OCI-LY7 (cell line): Measurements from ENCODE around the gene MACIR. TPM values are rescaled to one million over a fixed set of nuclear protein-coding genes. Genes with fewer than 3 reads are reported as not detected.
A peak's percentile ranks its signal among the peaks of the same experiment; 100 is the strongest.

ENCODE experiments used
- BruUV-seq: library from RNA; stranded (reverse); fragments of 400-500 nt; replicated peaks from 2 replicates; lab custom pipeline; 2021; lab: Mats Ljungman, UMichigan
- CTCF ChIA-PET: fragments of 300-600 bp; sonication (Branson Sonifier 250); formaldehyde crosslinking; loops from one replicate; lab custom pipeline; 2022; ENCODE audit warnings: antibody characterized with exemption; ENCODE audit not compliant: unreplicated experiment; lab: Charles Lee
- POLR2A ChIA-PET: fragments of 300-600 bp; sonication (Branson Sonifier 250); formaldehyde crosslinking; loops from one replicate; lab custom pipeline; 2022; ENCODE audit warnings: antibody characterized with exemption; lab: Charles Lee
- DNase-seq: peaks from one replicate; pipeline ENCODE4 v3.0.0-alpha.2; 2015; ENCODE audit warnings: low spot score
- H2AFZ ChIP-seq: fragments of 200-600 bp; sonication (generic), shearing (Covaris generic); 2 replicates; pipeline ENCODE4 v1.6.1; 2014; ENCODE audit warnings: mild to moderate bottlenecking, antibody characterized with exemption, low read length, moderate library complexity
- H3K27ac ChIP-seq: fragments of 200-600 bp; sonication (generic); 2 replicates; pipeline ENCODE4 v1.5.1; 2014; ENCODE audit warnings: mixed run types, low read depth, mild to moderate bottlenecking, moderate library complexity, low read length, inconsistent platforms; ENCODE audit not compliant: poor library complexity, severe bottlenecking
- H3K36me3 ChIP-seq: fragments of 200-600 bp; sonication (generic); 2 replicates; pipeline ENCODE4 v1.6.1; 2014; ENCODE audit warnings: mild to moderate bottlenecking, antibody characterized with exemption, low read length, moderate library complexity, mixed read lengths; ENCODE audit not compliant: insufficient read depth
- H3K4me1 ChIP-seq: fragments of 200-600 bp; sonication (generic); 2 replicates; pipeline ENCODE4 v1.5.1; 2014; ENCODE audit warnings: mild to moderate bottlenecking, low read length; ENCODE audit not compliant: insufficient read depth, poor library complexity, severe bottlenecking
- H3K4me2 ChIP-seq: fragments of 200-600 bp; sonication (generic); 2 replicates; pipeline ENCODE4 v1.6.1; 2014; ENCODE audit warnings: mild to moderate bottlenecking, low read length
- H3K4me3 ChIP-seq: fragments of 200-600 bp; sonication (generic); 2 replicates; pipeline ENCODE4 v1.5.1; 2014; ENCODE audit warnings: mild to moderate bottlenecking, low read depth, low read length; ENCODE audit not compliant: poor library complexity, severe bottlenecking
- H3K79me2 ChIP-seq: fragments of 200-600 bp; sonication (generic); 2 replicates; pipeline ENCODE4 v1.6.1; 2016; ENCODE audit warnings: low read depth, mild to moderate bottlenecking, low read length, moderate library complexity, mixed read lengths; ENCODE audit not compliant: insufficient read depth
- H3K9me2 ChIP-seq: fragments of 200-600 bp; sonication (generic); 2 replicates; pipeline ENCODE4 v1.6.1; 2016; ENCODE audit warnings: mild to moderate bottlenecking, low read length, mixed read lengths; ENCODE audit not compliant: insufficient read depth
- H3K9me3 ChIP-seq: fragments of 200-600 bp; sonication (generic); 2 replicates; pipeline ENCODE4 v1.6.1; 2014; ENCODE audit warnings: mild to moderate bottlenecking, mixed run types, low read length, mixed read lengths
- H4K20me1 ChIP-seq: fragments of 200-600 bp; sonication (generic); 2 replicates; pipeline ENCODE4 v1.6.1; 2014; ENCODE audit warnings: mild to moderate bottlenecking, antibody characterized with exemption, low read length, moderate library complexity, mixed read lengths; ENCODE audit not compliant: insufficient read depth
- CTCF ChIP-seq: fragments of 200-600 bp; sonication (generic); conservative IDR thresholded peaks from 2 replicates; pipeline ENCODE4 v1.5.1; 2014; ENCODE audit warnings: mild to moderate bottlenecking, antibody characterized with exemption, low read length, moderate library complexity, mixed read lengths
- EZH2phosphoT487 ChIP-seq: fragments of 200-600 bp; sonication (generic); IDR thresholded peaks from 2 replicates; pipeline ENCODE4 v1.6.1; 2018; ENCODE audit warnings: low read depth, borderline replicate concordance, mild to moderate bottlenecking, mixed run types, antibody characterized with exemption, low read length, moderate library complexity, mixed read lengths
- intact Hi-C: fragments of 100-400 bp; cut with micrococcal nuclease; formaldehyde crosslinking; loops from one replicate; pipeline ENCODE4 v1.10.0; 2022; ENCODE audit not compliant: unreplicated experiment
- total RNA-seq, 2 experiments: library from RNA; depleted of rRNA in 1 of 2; stranded (reverse); fragments of >200 nt in 1 of 2; shearing (Covaris generic) in 1 of 2; gene quantifications; 2 replicates each; pipeline ENCODE4 v1.2.3, GENCODE V29; 2014 to 2022

The MACIR gene
- total RNA-seq, 2 experiments from 2014 or later = 10.9 to 11.7 TPM

DNA sequence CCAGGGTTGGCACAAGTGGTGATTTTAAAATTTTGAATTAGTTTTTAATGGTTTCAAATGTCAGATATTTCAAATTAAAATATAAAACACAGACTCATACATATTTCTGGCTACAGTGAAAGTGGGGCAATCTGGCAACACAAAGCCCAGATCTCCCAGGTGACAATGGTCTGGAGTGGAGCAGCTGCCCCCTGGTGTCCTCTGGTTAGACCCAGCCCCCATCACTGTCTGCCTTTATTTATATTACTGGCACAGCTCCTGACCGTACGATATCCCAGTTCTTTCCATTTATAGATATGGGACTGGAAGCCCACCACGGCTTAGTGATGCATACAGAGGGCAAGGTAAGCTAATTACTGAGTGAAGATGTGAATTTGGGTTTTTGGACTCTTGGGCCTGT, 37.3 kb downstream of the MACIR start:
- no peaks in the 10 kb centered on the region for H3K4me1 ChIP-seq
- no peak overlapping the region for H2AFZ ChIP-seq
- H3K9me3 ChIP-seq = no peaks in the 10 kb centered on the region
- TF ChIP-seq CTCF (0 out of 2 replicates have a peak, but pooled peaks have one; percentile 14), EZH2phosphoT487 (no peak)
- no peaks in the 10 kb centered on the region for H3K9me2 ChIP-seq
- no TSS peak for BruUV-seq
- ChIA-PET CTCF (no interaction called here), POLR2A (interaction anchor here (0.5 kb wide), 1 partner anchor 170 kb away, joined by 4 read pairs; no protein-coding TSS in a partner anchor)
- no peaks in the 10 kb centered on the region for H4K20me1 ChIP-seq
- H3K36me3 ChIP-seq = no peaks in the 10 kb centered on the region
- no peaks in the 10 kb centered on the region for H3K79me2 ChIP-seq
- H3K4me3 ChIP-seq = no peak overlapping the region
- H3K4me2 ChIP-seq = no peak overlapping the region
- DNase-seq = no peak
- intact Hi-C loops = no loop called here
- H3K27ac ChIP-seq = no peak overlapping the region

GRCh38 chr5:103298117-103298516, 39.6 kb downstream of the MACIR start:
- Histone ChIP-seq H3K9me3 (no peaks in the 10 kb centered on the region), H2AFZ (no peak overlapping the region), H4K20me1 (no peaks in the 10 kb centered on the region), H3K4me3 (no peak overlapping the region), H3K4me2 (no peak overlapping the region), H3K9me2 (no peaks in the 10 kb centered on the region), H3K79me2 (no peaks in the 10 kb centered on the region), H3K27ac (no peak overlapping the region), H3K36me3 (no peaks in the 10 kb centered on the region), H3K4me1 (no peaks in the 10 kb centered on the region)
- CTCF ChIA-PET = no interaction called here
- intact Hi-C loops = no loop called here
- POLR2A ChIA-PET = interaction anchor here (1.3 to 1.7 kb wide), 2 partner anchors 8 to 12 kb away, joined by 4 to 5 read pairs; no protein-coding TSS in a partner anchor
- DNase-seq = no peak
- no peak for TF ChIP-seq EZH2phosphoT487
- no peak for TF ChIP-seq CTCF
- no TSS peak for BruUV-seq

DNA sequence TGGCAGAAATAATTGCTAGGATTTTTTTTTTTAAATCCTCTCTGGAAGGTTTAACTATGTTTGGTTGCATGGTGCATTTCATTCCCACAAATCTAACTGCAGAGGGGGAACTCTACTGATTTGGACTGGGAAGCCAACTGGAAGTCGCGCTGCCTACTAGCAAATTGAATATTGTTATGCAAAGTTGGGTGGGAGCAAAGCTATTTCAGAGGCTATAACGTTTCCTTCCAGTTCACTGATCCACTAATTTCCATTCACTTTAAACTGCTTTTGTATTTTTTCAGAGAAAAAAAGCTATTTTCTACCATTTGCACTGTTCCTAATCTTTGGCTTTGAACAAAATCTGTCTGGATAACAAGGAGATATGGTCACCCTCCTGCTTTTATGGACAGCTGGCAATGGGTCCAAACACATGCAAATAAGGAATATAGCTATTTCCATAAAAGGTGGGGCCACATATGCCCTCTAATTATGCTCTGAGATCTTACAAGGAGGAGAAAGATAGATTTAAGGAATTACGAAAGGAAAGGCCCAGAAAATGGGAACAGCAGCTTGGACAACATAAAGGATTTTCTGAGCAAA, 40.1 kb downstream of the MACIR start:
- Histone ChIP-seq H3K9me2 (no peaks in the 10 kb centered on the region), H4K20me1 (no peaks in the 10 kb centered on the region), H3K9me3 (no peaks in the 10 kb centered on the region), H3K36me3 (no peaks in the 10 kb centered on the region), H3K4me3 (no peak overlapping the region), H2AFZ (no peak overlapping the region), H3K27ac (no peak overlapping the region), H3K79me2 (no peaks in the 10 kb centered on the region), H3K4me1 (no peaks in the 10 kb centered on the region), H3K4me2 (no peak overlapping the region)
- ChIA-PET POLR2A (interaction anchor here (1.1 to 1.7 kb wide), 3 partner anchors 8 to 23 kb away, joined by 3 to 5 read pairs (median 4); no protein-coding TSS in a partner anchor), CTCF (no interaction called here)
- no peak for DNase-seq
- BruUV-seq = no TSS peak
- intact Hi-C loops = no loop called here
- TF ChIP-seq CTCF (no peak), EZH2phosphoT487 (no peak)
